ENCODE results near the gene PRKAB1.
A peak's percentile ranks its signal among the peaks of the same experiment; 100 is the strongest.

The PRKAB1 gene

GRCh38 chr12:119710965-119711551, 43.1 kb downstream of the PRKAB1 start:
- TF ChIP-seq CTCF (IDR thresholded peaks at IDR 0.05; ENCODE audit: insufficient read depth, low read depth, low read length, missing control alignments): no peak
- peak; percentile 79 for DNase-seq (ENCODE audit: low read depth)
- H3K4me3 ChIP-seq (ENCODE audit: low read length): no peak overlapping the region

GRCh38 chr12:119711693-119712092, 43.8 kb downstream of the PRKAB1 start:
- TF ChIP-seq CTCF (IDR thresholded peaks at IDR 0.05; ENCODE audit: insufficient read depth, low read depth, low read length, missing control alignments): no peak
- no peak for DNase-seq (ENCODE audit: low read depth)
- H3K4me3 ChIP-seq (ENCODE audit: low read length): no peak overlapping the region

- H3K4me3 ChIP-seq (ENCODE audit: low read length): no peak overlapping the region
- no peak for DNase-seq (ENCODE audit: low read depth)
- TF ChIP-seq CTCF (IDR thresholded peaks at IDR 0.05; ENCODE audit: insufficient read depth, low read depth, low read length, missing control alignments): no peak
Measured at GRCh38 chr12:119712721-119713120, 44.8 kb downstream of the PRKAB1 start.

GRCh38 chr12:119713551-119714031, 45.7 kb downstream of the PRKAB1 start:
- DNase-seq (ENCODE audit: low read depth): no peak
- no peak overlapping the region for H3K4me3 ChIP-seq (ENCODE audit: low read length)
- no peak for TF ChIP-seq CTCF (IDR thresholded peaks at IDR 0.05; ENCODE audit: insufficient read depth, low read depth, low read length, missing control alignments)

GRCh38 chr12:119714614-119715267, 46.8 kb downstream of the PRKAB1 start:
- no peak overlapping the region for H3K4me3 ChIP-seq (ENCODE audit: low read length)
- no peak for TF ChIP-seq CTCF (IDR thresholded peaks at IDR 0.05; ENCODE audit: insufficient read depth, low read depth, low read length, missing control alignments)
- DNase-seq (ENCODE audit: low read depth): no peak

GRCh38 chr12:119715268-119715620, 47.3 kb downstream of the PRKAB1 start:
- peak; percentile 69 for DNase-seq (ENCODE audit: low read depth)
- TF ChIP-seq CTCF (IDR thresholded peaks at IDR 0.05; ENCODE audit: insufficient read depth, low read depth, low read length, missing control alignments): no peak

GRCh38 chr12:119718141-119718540, 50.2 kb downstream of the PRKAB1 start:
- no peak for DNase-seq (ENCODE audit: low read depth)
- TF ChIP-seq CTCF (IDR thresholded peaks at IDR 0.05; ENCODE audit: insufficient read depth, low read depth, low read length, missing control alignments): no peak
- no peak overlapping the region for H3K4me3 ChIP-seq (ENCODE audit: low read length)

More at GRCh38 chr12:119715268-119715620, 47.3 kb downstream of the PRKAB1 start:
- no peak overlapping the region for H3K4me3 ChIP-seq (ENCODE audit: low read length)

All from epithelial cell of esophagus (primary cell).